Measurements from ENCODE around the gene SMG7. TPM values are rescaled to one million over a fixed set of nuclear protein-coding genes. Genes with fewer than 3 reads are reported as not detected.

Gene SMG7
- total RNA-seq, 1 donor from 2014 or later = 75.2 TPM

GRCh38 chr1:183578856-183579255 is 106.6 kb downstream of the SMG7 start:
- DNase-seq (ENCODE audit: low spot score) (no peak), ATAC-seq (no peak)
- intact Hi-C loops (cut with DNase I) = no loop called here

- intact Hi-C loops (cut with DNase I) = no loop called here
- peak; percentile 53 for DNase-seq (ENCODE audit: low spot score)
- peak; percentile 67 for ATAC-seq
Measured at GRCh38 chr1:183580281-183580682, 108.0 kb downstream of the SMG7 start.

GRCh38 chr1:183582021-183582713 is 109.9 kb downstream of the SMG7 start:
- intact Hi-C loops (cut with DNase I) = no loop called here
- DNase-seq (ENCODE audit: low spot score) (peak; percentile 43), ATAC-seq (no peak)

GRCh38 chr1:183583466-183583865 is 111.2 kb downstream of the SMG7 start:
- intact Hi-C loops (cut with DNase I) = no loop called here
- DNase-seq (ENCODE audit: low spot score) (peak; percentile 43), ATAC-seq (peak; percentile 38)

GRCh38 chr1:183584147-183584546 is 111.8 kb downstream of the SMG7 start:
- no peak for ATAC-seq
- peak; percentile 15 for DNase-seq (ENCODE audit: low spot score)
- intact Hi-C loops (cut with DNase I) = no loop called here

- ATAC-seq = no peak
- DNase-seq (ENCODE audit: low spot score) = peak; percentile 21
- intact Hi-C loops (cut with DNase I) = no loop called here
Measured at GRCh38 chr1:183585038-183585437, 112.7 kb downstream of the SMG7 start.

- DNase-seq (ENCODE audit: low spot score) = peak; percentile 9
- intact Hi-C loops (cut with DNase I) = no loop called here
- no peak for ATAC-seq
Measured at GRCh38 chr1:183586455-183586854, 114.2 kb downstream of the SMG7 start.

GRCh38 chr1:183586926-183587325 is 114.6 kb downstream of the SMG7 start:
- no peak for ATAC-seq
- intact Hi-C loops (cut with DNase I) = no loop called here
- peak; percentile 25 for DNase-seq (ENCODE audit: low spot score)

- ATAC-seq (no peak), DNase-seq (ENCODE audit: low spot score) (peak; percentile 41)
- intact Hi-C loops (cut with DNase I) = no loop called here
Measured at GRCh38 chr1:183588827-183589226, 116.5 kb downstream of the SMG7 start.

GRCh38 chr1:183589384-183589783 is 117.1 kb downstream of the SMG7 start:
- ATAC-seq (no peak), DNase-seq (ENCODE audit: low spot score) (no peak)
- intact Hi-C loops (cut with DNase I) = no loop called here

GRCh38 chr1:183589874-183590243 is 117.6 kb downstream of the SMG7 start:
- ATAC-seq (no peak), DNase-seq (ENCODE audit: low spot score) (peak; percentile 21)
- intact Hi-C loops (cut with DNase I) = no loop called here

GRCh38 chr1:183590244-183591191 is 118.2 kb downstream of the SMG7 start, which contains the start of gene NCF2:
Gene NCF2 (minus strand): TSS chr1:183590459. CDS start chr1:183590329, 130 bp downstream.
- DNase-seq (ENCODE audit: low spot score) (no peak), ATAC-seq (peak; percentile 86)
- intact Hi-C loops (cut with DNase I) = no loop called here

- intact Hi-C loops (cut with DNase I) = no loop called here
- ATAC-seq = no peak
Measured at GRCh38 chr1:183592733-183593132, 120.4 kb downstream of the SMG7 start.

GRCh38 chr1:183593356-183593755 is 121.1 kb downstream of the SMG7 start:
- DNase-seq (ENCODE audit: low spot score) = no peak
- ATAC-seq = peak; percentile 48
- intact Hi-C loops (cut with DNase I) = no loop called here

More at GRCh38 chr1:183592733-183593132, 120.4 kb downstream of the SMG7 start:
- no peak for DNase-seq (ENCODE audit: low spot score)

GRCh38 chr1:183595537-183595936 is 123.2 kb downstream of the SMG7 start:
- intact Hi-C loops (cut with DNase I) = no loop called here
- DNase-seq (ENCODE audit: low spot score) = no peak
- ATAC-seq = no peak

- no peak for ATAC-seq
- intact Hi-C loops (cut with DNase I) = no loop called here
Measured at GRCh38 chr1:183596500-183596899, 124.2 kb downstream of the SMG7 start.

GRCh38 chr1:183597656-183598347 is 125.5 kb downstream of the SMG7 start:
- DNase-seq (ENCODE audit: low spot score) (no peak), ATAC-seq (peak; percentile 12)
- intact Hi-C loops (cut with DNase I) = no loop called here

More at GRCh38 chr1:183596500-183596899, 124.2 kb downstream of the SMG7 start:
- DNase-seq (ENCODE audit: low spot score) = no peak

GRCh38 chr1:183598386-183598785 is 126.1 kb downstream of the SMG7 start:
- DNase-seq (ENCODE audit: low spot score) (no peak), ATAC-seq (peak; percentile 57)
- intact Hi-C loops (cut with DNase I) = no loop called here

- peak; percentile 84 for ATAC-seq
- no peak for DNase-seq (ENCODE audit: low spot score)
- intact Hi-C loops (cut with DNase I) = no loop called here
Measured at GRCh38 chr1:183600136-183600535, 127.8 kb downstream of the SMG7 start.

Measured in sciatic nerve (tissue), 2 donors.